ENCODE results near the gene EPHB6.

Gene EPHB6

GRCh38 chr7:142854372-142855113 lies at the start of gene EPHB6:
Gene EPHB6 (plus strand): TSS chr7:142855076. CDS start chr7:142863228, 8,152 bp downstream.
- DNase-seq: peak; percentile 60

- DNase-seq: no peak
Observed at GRCh38 chr7:142805350-142806021, 49.4 kb upstream of the EPHB6 start.

GRCh38 chr7:142806022-142806356 lies 48.9 kb upstream of the EPHB6 start:
- DNase-seq: no peak

DNA sequence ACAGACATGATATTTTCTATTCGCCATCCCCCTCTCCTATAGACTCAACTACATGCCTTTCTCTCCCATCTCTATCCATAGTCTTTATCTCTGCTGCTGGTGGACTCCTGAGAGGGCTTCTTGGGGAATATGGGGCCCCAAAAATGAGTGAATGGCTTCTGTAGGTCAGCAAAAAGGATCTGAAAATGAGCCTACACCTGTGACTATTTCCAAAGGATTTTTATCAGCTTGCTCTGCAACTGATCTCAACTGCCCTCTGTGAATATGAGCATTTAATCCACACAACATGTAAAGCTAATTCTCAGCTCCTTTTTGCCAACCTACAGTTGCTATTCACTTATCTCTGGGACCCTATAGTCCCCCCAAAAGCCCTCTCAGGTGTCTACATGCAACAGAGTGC lies 47.9 kb upstream of the EPHB6 start:
- no peak for DNase-seq

DNA sequence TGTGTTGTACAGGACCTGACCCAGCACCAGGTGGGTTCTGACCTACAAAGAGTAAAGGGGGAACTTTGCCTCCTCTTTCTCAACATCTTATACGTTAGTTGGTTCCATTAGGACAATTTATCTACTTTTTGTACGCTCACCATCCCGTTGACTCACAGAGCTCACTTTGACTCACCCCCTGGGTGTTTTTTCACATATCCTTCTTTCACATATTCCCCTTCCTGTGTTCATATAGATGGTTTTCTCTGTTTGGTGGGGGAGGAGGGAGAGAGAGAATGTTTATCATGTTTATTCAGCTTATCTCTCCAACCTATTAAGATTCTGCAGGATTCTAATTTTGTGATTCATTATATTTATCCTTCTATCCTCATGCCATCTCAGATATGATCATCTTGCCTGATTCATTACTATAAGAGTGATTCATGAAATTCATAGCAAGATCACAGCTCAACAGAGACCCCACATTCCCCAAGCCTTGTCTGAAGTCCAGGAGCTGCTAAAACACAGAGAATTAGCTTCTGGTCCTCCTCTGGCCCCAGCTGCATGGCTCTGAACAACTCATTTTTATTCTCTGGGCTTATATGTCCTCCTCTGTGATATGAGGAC lies 46.9 kb upstream of the EPHB6 start:
- DNase-seq: no peak

- DNase-seq: no peak
Observed at GRCh38 chr7:142808461-142808801, 46.4 kb upstream of the EPHB6 start.

GRCh38 chr7:142808802-142809583 lies 45.9 kb upstream of the EPHB6 start:
- DNase-seq: peak; percentile 84

- no peak for DNase-seq
Observed at GRCh38 chr7:142809671-142810070, 45.2 kb upstream of the EPHB6 start.

DNA sequence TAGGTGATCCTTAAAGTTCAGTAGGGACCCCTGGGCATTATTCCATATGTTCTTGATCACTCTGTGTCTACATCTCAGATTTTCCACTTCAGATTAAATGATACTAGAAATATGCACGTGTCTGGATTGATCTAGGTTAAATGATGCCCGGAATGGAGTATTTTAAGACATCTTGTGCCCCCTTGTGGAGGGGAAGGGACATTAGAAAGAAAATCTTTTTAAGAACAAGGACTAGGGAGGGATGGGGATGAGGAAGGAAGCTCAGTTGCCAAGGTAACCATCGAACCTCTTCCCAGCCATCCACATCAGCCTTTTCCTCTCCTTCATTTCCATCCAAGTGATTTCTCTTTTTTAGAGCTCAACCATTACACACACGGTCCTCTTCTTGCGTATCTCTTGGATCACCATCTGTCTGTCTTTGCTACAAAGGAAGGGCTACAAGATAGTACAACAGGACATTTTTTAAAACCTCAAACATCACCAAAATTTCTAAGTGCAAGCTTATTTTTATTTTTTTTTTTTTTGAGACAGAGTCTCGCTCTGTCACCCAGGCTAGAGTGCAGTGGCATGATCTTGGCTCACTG lies 43.6 kb upstream of the EPHB6 start:
- no peak for DNase-seq

GRCh38 chr7:142812437-142813215 lies 42.2 kb upstream of the EPHB6 start:
- no peak for DNase-seq

DNA sequence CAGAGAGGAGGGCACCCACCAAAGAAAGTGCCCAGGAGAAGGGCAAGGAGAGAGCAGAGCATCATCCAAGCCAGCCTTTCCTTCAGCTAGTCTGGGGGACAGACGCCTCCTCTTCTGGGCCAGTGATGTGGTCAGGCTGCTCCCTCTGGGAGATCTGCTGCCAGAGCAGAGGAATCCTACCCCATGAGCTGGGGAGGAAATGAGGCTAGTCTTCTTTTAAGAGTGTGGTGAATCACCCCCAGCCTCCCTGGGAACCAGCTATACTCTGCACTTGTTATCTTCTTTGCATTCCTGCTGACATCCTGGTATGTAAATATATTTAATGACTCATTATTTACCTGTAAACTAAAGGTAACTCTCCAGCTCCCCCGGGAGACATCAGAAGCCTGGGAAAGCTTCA lies 41.6 kb upstream of the EPHB6 start:
- DNase-seq: no peak

DNA sequence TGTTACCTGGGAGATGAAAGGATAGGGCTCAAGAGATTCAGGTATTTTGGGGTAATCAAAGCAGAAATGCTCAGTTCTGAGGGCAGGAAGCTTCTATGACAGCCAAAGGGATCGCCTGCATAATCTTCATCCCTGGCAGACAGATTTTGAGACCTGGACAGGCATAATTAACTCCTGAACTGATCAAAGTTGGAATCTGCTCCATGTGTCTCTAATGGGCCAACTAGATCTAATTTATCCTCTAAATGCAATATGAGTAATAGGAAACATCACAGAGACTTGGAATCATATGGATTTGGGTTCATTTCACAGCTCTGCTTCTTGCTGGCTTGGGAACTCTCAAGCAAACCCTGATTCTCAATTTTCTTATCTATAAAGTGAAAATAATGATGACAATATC lies 41.2 kb upstream of the EPHB6 start:
- no peak for DNase-seq

DNA sequence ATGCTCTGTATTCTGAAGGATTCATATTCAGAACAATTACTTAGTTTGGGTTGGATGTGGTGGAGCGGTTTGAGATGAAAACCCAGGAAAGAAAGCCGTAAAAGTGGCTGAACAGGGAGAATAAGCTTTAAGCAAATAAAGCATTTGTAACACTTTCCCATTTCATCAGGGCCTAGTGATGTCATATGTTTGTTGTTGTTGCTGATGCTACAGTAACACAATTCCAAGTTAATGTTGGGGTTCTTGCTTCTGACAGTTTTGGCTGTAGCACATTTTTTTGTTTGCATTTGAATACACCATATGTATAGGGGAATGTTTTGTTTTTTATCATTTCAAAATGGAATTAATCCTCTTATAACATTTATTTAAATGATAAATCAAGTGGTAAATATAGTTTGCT lies 40.4 kb upstream of the EPHB6 start:
- DNase-seq: no peak

- no peak for DNase-seq
Observed at GRCh38 chr7:142815134-142815533, 39.7 kb upstream of the EPHB6 start.

DNA sequence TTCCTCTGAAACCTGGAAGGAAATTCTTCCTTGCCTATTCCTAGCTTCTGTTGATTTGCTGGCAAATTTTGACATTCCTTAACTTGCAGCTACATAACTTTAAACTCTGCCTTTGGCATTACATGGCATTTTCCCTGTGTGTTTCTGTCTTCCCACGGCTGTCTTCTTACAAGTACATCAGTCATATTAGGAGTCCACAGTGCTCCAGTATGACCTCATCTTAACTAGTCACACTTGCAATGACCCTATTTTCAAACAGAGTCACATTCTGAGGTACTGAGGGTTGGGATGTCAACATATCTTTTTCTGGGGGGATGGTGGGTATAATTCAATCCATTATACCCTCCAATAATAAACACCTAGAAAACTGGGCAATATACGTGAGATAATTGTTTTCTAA lies 37.4 kb upstream of the EPHB6 start:
- no peak for DNase-seq

GRCh38 chr7:142819530-142819929 lies 35.3 kb upstream of the EPHB6 start:
- no peak for DNase-seq

DNA sequence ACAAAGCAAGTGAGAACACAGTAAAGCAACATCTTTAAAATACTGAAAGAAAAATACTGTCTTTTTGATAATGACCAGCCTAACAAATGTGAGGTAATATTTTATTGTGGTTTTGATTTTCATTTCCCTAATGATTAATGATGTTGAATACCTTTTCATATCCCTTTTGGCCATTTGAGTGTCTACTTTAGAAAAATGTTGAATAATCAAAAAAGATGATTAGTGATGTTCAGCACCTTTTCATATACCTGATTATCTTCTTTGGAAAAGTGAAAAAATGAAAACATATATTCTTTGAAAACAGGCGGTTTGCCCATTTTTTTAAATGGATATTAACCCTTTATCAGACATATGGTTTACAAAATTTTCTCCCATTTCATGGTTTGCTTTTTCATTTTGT lies 32.2 kb upstream of the EPHB6 start:
- no peak for DNase-seq

DNA sequence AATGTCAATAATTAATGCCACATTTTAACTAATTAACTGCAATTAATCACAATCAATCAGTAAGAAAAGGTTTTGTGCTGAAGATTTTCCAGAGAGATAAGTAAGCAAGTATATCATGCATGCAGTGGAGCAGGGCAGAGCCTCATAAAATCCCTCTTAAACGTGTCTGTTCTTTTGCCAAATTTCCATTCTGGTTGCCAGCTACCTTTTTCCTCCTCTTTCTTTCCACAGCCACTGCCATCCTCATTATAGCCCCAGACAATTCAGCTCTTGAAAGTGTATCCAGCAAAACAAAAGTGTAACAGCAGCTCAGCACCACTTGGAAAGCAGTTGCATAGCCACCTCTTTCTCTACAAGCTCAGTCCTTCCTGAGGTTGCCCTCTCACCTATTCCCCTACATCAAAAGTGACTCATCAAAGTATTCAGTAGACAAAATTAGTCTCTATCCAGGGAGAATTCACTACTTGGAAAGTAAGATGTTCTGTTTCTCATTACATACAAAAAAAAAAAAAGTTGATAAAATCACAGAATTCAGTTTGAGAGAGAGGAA lies 26.9 kb upstream of the EPHB6 start:
- no peak for DNase-seq

- DNase-seq: no peak
Observed at GRCh38 chr7:142832417-142832816, 22.5 kb upstream of the EPHB6 start.

- DNase-seq: no peak
Observed at GRCh38 chr7:142833174-142834048, 21.5 kb upstream of the EPHB6 start.

- no peak for DNase-seq
Observed at GRCh38 chr7:142835487-142835886, 19.4 kb upstream of the EPHB6 start.
